Fibroblast of lung (primary cell): ENCODE data around the gene ZNF845.

ENCODE experiments used
- EZH2 ChIP-seq: IDR thresholded peaks from 2 replicates; pipeline ENCODE4 v1.5.1; 2012; ENCODE audit warnings: low read length, control low read depth, mild to moderate bottlenecking; ENCODE audit errors: missing control alignments
- TF ChIP-seq, protein P1 (sequence below), 2 donors: IDR thresholded peaks in 1 of 2; conservative IDR thresholded peaks in 1 of 2; 1 replicate in 1 of 2; 2 replicates in 1 of 2; pipeline ENCODE4 v1.5.1; 2011 to 2012; ENCODE audit warnings: low read length in 2 of 2, control low read depth in 1 of 2, inconsistent platforms in 1 of 2, low read depth in 1 of 2, mild to moderate bottlenecking in 1 of 2

- TF ChIP-seq, protein P1, sequence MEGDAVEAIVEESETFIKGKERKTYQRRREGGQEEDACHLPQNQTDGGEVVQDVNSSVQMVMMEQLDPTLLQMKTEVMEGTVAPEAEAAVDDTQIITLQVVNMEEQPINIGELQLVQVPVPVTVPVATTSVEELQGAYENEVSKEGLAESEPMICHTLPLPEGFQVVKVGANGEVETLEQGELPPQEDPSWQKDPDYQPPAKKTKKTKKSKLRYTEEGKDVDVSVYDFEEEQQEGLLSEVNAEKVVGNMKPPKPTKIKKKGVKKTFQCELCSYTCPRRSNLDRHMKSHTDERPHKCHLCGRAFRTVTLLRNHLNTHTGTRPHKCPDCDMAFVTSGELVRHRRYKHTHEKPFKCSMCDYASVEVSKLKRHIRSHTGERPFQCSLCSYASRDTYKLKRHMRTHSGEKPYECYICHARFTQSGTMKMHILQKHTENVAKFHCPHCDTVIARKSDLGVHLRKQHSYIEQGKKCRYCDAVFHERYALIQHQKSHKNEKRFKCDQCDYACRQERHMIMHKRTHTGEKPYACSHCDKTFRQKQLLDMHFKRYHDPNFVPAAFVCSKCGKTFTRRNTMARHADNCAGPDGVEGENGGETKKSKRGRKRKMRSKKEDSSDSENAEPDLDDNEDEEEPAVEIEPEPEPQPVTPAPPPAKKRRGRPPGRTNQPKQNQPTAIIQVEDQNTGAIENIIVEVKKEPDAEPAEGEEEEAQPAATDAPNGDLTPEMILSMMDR (conservative IDR thresholded peaks at IDR 0.05 in 1 of 2, IDR thresholded peaks at IDR 0.05 in 1 of 2; ENCODE audit: low read depth in 1 of 2, low read length in 2 of 2) = peak in 1 of 2 donors; percentile 3
- TF ChIP-seq EZH2 = no peak
These were observed 31.8 kb downstream of the ZNF845 start, which contains the start of gene ZNF525 for GRCh38 chr19:53365134-53365898.
